GM12875 (cell line): ENCODE data around the gene SLC29A1.
A peak's percentile ranks its signal among the peaks of the same experiment; 100 is the strongest.

Source experiments
- H3K4me3 ChIP-seq: one replicate; pipeline ENCODE4 v1.5.1; 2011; ENCODE audit warnings: low read depth, low read length, control low read depth
- CTCF ChIP-seq: IDR thresholded peaks from 2 replicates; pipeline ENCODE4 v1.5.1; 2011; ENCODE audit warnings: low read depth, mild to moderate bottlenecking, control low read depth, inconsistent platforms, low read length, moderate library complexity, borderline replicate concordance; ENCODE audit not compliant: insufficient read depth

The SLC29A1 gene

GRCh38 chr6:44234101-44235025 lies 11.0 kb downstream of the SLC29A1 start:
- no peak overlapping the region for H3K4me3 ChIP-seq
- TF ChIP-seq CTCF: peak; percentile 76

- TF ChIP-seq CTCF: no peak
- H3K4me3 ChIP-seq: no peak overlapping the region
These were observed 11.9 kb downstream of the SLC29A1 start for GRCh38 chr6:44235269-44235668.

- no peak overlapping the region for H3K4me3 ChIP-seq
- TF ChIP-seq CTCF: no peak
These were observed 12.6 kb downstream of the SLC29A1 start for GRCh38 chr6:44235891-44236516.

GRCh38 chr6:44237021-44237812 lies 13.8 kb downstream of the SLC29A1 start:
- no peak for TF ChIP-seq CTCF
- H3K4me3 ChIP-seq: peak overlapping the region; percentile 38

GRCh38 chr6:44237813-44238433 lies 14.5 kb downstream of the SLC29A1 start:
- H3K4me3 ChIP-seq: peak overlapping the region; percentile 38
- peak; percentile 98 for TF ChIP-seq CTCF

GRCh38 chr6:44238687-44239350 lies 15.4 kb downstream of the SLC29A1 start:
- no peak overlapping the region for H3K4me3 ChIP-seq
- TF ChIP-seq CTCF: no peak
